ENCODE measurements around the gene LRRC8C. TPM values are rescaled to one million over a fixed set of nuclear protein-coding genes. Genes with fewer than 3 reads are reported as not detected.

Gene LRRC8C
- total RNA-seq, 1 donor from 2014 or later: 2.3 TPM

DNA sequence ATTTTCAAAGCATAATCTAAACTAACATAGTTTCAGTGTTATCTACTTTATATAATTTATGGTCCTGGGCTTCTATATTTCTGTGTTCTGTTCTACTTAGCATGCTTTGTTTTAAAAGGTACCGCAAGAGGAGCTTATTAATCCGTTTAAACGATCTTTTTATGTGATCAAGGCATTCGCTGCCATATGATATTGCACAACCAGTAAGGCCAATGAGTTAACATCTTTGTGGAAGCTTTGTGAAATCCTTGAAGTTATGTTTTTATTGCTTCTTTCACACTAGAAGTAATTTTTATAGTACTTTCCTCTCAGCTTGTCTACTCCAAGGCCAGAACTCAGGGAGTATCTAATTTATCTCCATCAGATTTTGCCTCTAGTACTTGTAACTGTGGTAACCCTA lies 8.9 kb downstream of the LRRC8C start:
- Mint-ChIP-seq H3K36me3 (ENCODE audit: low read depth, unreplicated experiment) (no peaks in the 10 kb centered on the region), H3K4me1 (ENCODE audit: low read depth, unreplicated experiment) (no peaks in the 10 kb centered on the region), H3K27me3 (ENCODE audit: low read depth, unreplicated experiment) (no peaks in the 10 kb centered on the region), H3K27ac (ENCODE audit: unreplicated experiment) (no peak overlapping the region), H3K4me3 (ENCODE audit: unreplicated experiment) (no peak overlapping the region), H3K9me3 (ENCODE audit: unreplicated experiment) (peaks cover 3% of the 10 kb centered on the region)
- Histone ChIP-seq H3K27ac (ENCODE audit: low read depth, low read length) (no peak overlapping the region), H3K27me3 (ENCODE audit: insufficient read depth, low read length) (no peaks in the 10 kb centered on the region), H3K9me3 (ENCODE audit: insufficient read depth, low read depth, low read length) (no peaks in the 10 kb centered on the region), H3K79me2 (ENCODE audit: insufficient read depth, low read length) (peaks cover 67% of the 10 kb centered on the region), H3K4me2 (ENCODE audit: low read length) (no peak overlapping the region), H4K20me1 (ENCODE audit: insufficient read depth, low read length) (no peaks in the 10 kb centered on the region), H3K4me3 (ENCODE audit: insufficient read depth, low read depth, low read length) (no peak overlapping the region), H3K36me3 (ENCODE audit: insufficient read depth, low read length) (no peaks in the 10 kb centered on the region), H3K4me1 (ENCODE audit: insufficient read depth, low read length) (peaks cover 6% of the 10 kb centered on the region), H2AFZ (ENCODE audit: low read depth, low read length) (no peak overlapping the region), H3K9ac (ENCODE audit: low read length) (no peak overlapping the region)
- FAIRE-seq (no peak), DNase-seq (ENCODE audit: low read depth) (no peak)
- TF ChIP-seq, protein P1, sequence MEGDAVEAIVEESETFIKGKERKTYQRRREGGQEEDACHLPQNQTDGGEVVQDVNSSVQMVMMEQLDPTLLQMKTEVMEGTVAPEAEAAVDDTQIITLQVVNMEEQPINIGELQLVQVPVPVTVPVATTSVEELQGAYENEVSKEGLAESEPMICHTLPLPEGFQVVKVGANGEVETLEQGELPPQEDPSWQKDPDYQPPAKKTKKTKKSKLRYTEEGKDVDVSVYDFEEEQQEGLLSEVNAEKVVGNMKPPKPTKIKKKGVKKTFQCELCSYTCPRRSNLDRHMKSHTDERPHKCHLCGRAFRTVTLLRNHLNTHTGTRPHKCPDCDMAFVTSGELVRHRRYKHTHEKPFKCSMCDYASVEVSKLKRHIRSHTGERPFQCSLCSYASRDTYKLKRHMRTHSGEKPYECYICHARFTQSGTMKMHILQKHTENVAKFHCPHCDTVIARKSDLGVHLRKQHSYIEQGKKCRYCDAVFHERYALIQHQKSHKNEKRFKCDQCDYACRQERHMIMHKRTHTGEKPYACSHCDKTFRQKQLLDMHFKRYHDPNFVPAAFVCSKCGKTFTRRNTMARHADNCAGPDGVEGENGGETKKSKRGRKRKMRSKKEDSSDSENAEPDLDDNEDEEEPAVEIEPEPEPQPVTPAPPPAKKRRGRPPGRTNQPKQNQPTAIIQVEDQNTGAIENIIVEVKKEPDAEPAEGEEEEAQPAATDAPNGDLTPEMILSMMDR (IDR thresholded peaks at IDR 0.05; ENCODE audit: insufficient read depth, low read depth, low read length): no peak
- no peak for TF ChIP-seq EZH2 (IDR thresholded peaks at IDR 0.05; ENCODE audit: insufficient read depth, low read length)

DNA sequence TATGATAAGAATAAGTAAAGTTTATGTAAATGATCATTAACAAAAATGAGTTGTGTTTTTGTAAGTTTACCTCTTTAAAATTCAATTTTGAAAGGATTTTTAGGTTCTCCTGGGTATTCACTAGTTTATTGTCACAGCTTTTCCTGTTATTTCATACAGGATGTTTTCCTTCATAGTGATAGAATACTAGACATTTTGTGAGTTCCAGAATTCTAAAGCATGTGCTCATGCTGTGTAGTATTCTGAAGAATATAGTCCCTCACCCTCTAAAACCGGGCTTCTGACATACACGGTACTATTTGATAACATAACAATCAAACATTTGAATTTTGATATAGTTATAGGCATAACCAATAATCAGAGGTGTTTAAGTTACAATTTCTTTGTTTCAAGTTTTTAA lies 10.7 kb downstream of the LRRC8C start:
- no peak for FAIRE-seq
- Mint-ChIP-seq H3K27me3 (ENCODE audit: low read depth, unreplicated experiment) (no peaks in the 10 kb centered on the region), H3K9me3 (ENCODE audit: unreplicated experiment) (peaks cover 3% of the 10 kb centered on the region), H3K36me3 (ENCODE audit: low read depth, unreplicated experiment) (no peaks in the 10 kb centered on the region), H3K27ac (ENCODE audit: unreplicated experiment) (no peak overlapping the region), H3K4me1 (ENCODE audit: low read depth, unreplicated experiment) (no peaks in the 10 kb centered on the region), H3K4me3 (ENCODE audit: unreplicated experiment) (no peak overlapping the region)
- H2AFZ ChIP-seq (ENCODE audit: low read depth, low read length): no peak overlapping the region
- H4K20me1 ChIP-seq (ENCODE audit: insufficient read depth, low read length): no peaks in the 10 kb centered on the region
- DNase-seq (ENCODE audit: low read depth): no peak
- no peaks in the 10 kb centered on the region for H3K27me3 ChIP-seq (ENCODE audit: insufficient read depth, low read length)
- no peaks in the 10 kb centered on the region for H3K9me3 ChIP-seq (ENCODE audit: insufficient read depth, low read depth, low read length)
- H3K9ac ChIP-seq (ENCODE audit: low read length): no peak overlapping the region
- no peak overlapping the region for H3K27ac ChIP-seq (ENCODE audit: low read depth, low read length)
- H3K4me2 ChIP-seq (ENCODE audit: low read length): no peak overlapping the region
- no peak for TF ChIP-seq EZH2 (IDR thresholded peaks at IDR 0.05; ENCODE audit: insufficient read depth, low read length)
- TF ChIP-seq, protein P1 (IDR thresholded peaks at IDR 0.05; ENCODE audit: insufficient read depth, low read depth, low read length): no peak
- H3K36me3 ChIP-seq (ENCODE audit: insufficient read depth, low read length): no peaks in the 10 kb centered on the region
- no peak overlapping the region for H3K4me3 ChIP-seq (ENCODE audit: insufficient read depth, low read depth, low read length)
- H3K79me2 ChIP-seq (ENCODE audit: insufficient read depth, low read length): peaks cover 49% of the 10 kb centered on the region
- H3K4me1 ChIP-seq (ENCODE audit: insufficient read depth, low read length): no peaks in the 10 kb centered on the region

DNA sequence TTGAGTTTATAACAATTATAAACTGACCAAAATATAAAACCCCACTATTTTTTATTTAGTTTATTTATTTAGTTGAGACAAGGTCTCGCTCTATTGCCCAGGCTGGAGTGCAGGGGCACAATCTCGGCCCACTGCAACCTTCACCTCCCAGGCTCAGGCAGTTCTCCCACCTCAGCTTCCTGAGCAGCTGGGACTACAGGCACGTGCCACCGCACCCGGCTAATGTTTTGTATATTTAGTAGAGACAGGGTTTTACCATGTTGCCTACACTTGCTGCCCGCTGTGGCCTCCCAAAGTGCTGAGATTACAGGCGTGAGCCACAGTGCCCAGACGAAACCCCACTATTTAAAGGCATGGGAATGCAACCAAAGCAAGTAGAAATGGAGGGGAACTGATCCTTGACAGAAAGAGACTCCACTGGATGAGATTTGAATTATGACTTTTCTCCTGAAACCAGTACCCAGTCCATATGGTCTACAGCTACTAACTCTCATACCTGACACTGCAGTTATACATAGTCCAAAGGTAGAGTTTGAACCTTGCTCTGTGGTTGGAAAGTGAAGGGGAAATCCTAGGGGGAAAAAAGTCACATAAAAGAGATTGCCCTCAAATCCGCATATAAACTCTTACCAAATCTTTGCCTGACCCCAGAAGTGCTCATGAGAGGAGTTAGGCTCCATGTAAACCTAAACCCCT lies 11.3 kb downstream of the LRRC8C start:
- H3K36me3 ChIP-seq (ENCODE audit: insufficient read depth, low read length): no peaks in the 10 kb centered on the region
- Mint-ChIP-seq H3K36me3 (ENCODE audit: low read depth, unreplicated experiment) (no peaks in the 10 kb centered on the region), H3K4me1 (ENCODE audit: low read depth, unreplicated experiment) (no peaks in the 10 kb centered on the region), H3K9me3 (ENCODE audit: unreplicated experiment) (peaks cover 3% of the 10 kb centered on the region), H3K27me3 (ENCODE audit: low read depth, unreplicated experiment) (no peaks in the 10 kb centered on the region), H3K4me3 (ENCODE audit: unreplicated experiment) (no peak overlapping the region), H3K27ac (ENCODE audit: unreplicated experiment) (no peak overlapping the region)
- no peak overlapping the region for H3K9ac ChIP-seq (ENCODE audit: low read length)
- DNase-seq (ENCODE audit: low read depth) (no peak), FAIRE-seq (no peak)
- no peak overlapping the region for H3K27ac ChIP-seq (ENCODE audit: low read depth, low read length)
- H4K20me1 ChIP-seq (ENCODE audit: insufficient read depth, low read length): no peaks in the 10 kb centered on the region
- no peak overlapping the region for H3K4me2 ChIP-seq (ENCODE audit: low read length)
- H3K9me3 ChIP-seq (ENCODE audit: insufficient read depth, low read depth, low read length): no peaks in the 10 kb centered on the region
- TF ChIP-seq, protein P1 (IDR thresholded peaks at IDR 0.05; ENCODE audit: insufficient read depth, low read depth, low read length): no peak
- no peak for TF ChIP-seq EZH2 (IDR thresholded peaks at IDR 0.05; ENCODE audit: insufficient read depth, low read length)
- H3K4me3 ChIP-seq (ENCODE audit: insufficient read depth, low read depth, low read length): no peak overlapping the region
- no peaks in the 10 kb centered on the region for H3K27me3 ChIP-seq (ENCODE audit: insufficient read depth, low read length)
- no peak overlapping the region for H2AFZ ChIP-seq (ENCODE audit: low read depth, low read length)
- H3K79me2 ChIP-seq (ENCODE audit: insufficient read depth, low read length): peaks cover 46% of the 10 kb centered on the region
- no peaks in the 10 kb centered on the region for H3K4me1 ChIP-seq (ENCODE audit: insufficient read depth, low read length)

Data from astrocyte (in vitro differentiated cells and primary cell).